ENCODE data around the gene FHOD3. TPM values are rescaled to one million over a fixed set of nuclear protein-coding genes. Genes with fewer than 3 reads are reported as not detected.

Gene FHOD3
- total and polyA plus RNA-seq, 2 experiments from 2014 or later: 2.7 to 8.7 TPM

DNA sequence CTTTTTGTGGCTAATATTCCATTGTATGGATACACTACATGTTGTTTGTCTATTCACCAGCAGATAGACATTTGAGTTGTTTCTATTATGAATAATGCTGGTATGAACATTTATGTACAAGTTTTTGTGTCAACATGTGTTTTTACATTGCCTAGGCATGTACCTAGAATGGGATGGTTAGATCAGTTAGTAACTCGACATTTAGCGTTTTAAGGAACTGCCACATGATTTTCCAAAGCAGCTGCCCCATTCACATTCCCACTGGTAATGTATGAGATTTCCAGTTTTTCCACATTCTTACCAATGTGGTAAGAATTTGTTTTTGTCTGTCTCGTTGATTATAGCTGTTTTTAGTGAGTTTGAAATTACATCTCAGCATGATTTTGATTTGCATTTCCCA lies 112.8 kb downstream of the FHOD3 start:
- no peak overlapping the region for H3K27ac ChIP-seq (ENCODE audit: low read depth)
- no peaks in the 10 kb centered on the region for H3K79me2 ChIP-seq (replicated peaks; ENCODE audit: insufficient read depth)
- H3K4me1 Mint-ChIP-seq: peaks cover 5% of the 10 kb centered on the region; the same call in 2 of the 3 replicates
- H3K9me2 ChIP-seq (ENCODE audit: insufficient read depth): peaks cover 3% of the 10 kb centered on the region; the same call in 1 of the 2 replicates
- H3K4me3 Mint-ChIP-seq: no peak overlapping the region
- ATAC-seq: no peak
- no peak overlapping the region for H3K27ac Mint-ChIP-seq
- H3K4me2 ChIP-seq: no peak overlapping the region
- H3K9me3 Mint-ChIP-seq: no peaks in the 10 kb centered on the region
- no peaks in the 10 kb centered on the region for H3K36me3 Mint-ChIP-seq (ENCODE audit: low read depth)
- peaks cover 4% of the 10 kb centered on the region; the same call in 1 of the 2 replicates for H3K4me1 ChIP-seq (ENCODE audit: insufficient read depth)
- H4K20me1 ChIP-seq (replicated peaks; ENCODE audit: insufficient read depth): no peaks in the 10 kb centered on the region
- H3K36me3 ChIP-seq (ENCODE audit: insufficient read depth): no peaks in the 10 kb centered on the region
- no peaks in the 10 kb centered on the region for H3K27me3 ChIP-seq (ENCODE audit: insufficient read depth)
- TF ChIP-seq, protein P1, sequence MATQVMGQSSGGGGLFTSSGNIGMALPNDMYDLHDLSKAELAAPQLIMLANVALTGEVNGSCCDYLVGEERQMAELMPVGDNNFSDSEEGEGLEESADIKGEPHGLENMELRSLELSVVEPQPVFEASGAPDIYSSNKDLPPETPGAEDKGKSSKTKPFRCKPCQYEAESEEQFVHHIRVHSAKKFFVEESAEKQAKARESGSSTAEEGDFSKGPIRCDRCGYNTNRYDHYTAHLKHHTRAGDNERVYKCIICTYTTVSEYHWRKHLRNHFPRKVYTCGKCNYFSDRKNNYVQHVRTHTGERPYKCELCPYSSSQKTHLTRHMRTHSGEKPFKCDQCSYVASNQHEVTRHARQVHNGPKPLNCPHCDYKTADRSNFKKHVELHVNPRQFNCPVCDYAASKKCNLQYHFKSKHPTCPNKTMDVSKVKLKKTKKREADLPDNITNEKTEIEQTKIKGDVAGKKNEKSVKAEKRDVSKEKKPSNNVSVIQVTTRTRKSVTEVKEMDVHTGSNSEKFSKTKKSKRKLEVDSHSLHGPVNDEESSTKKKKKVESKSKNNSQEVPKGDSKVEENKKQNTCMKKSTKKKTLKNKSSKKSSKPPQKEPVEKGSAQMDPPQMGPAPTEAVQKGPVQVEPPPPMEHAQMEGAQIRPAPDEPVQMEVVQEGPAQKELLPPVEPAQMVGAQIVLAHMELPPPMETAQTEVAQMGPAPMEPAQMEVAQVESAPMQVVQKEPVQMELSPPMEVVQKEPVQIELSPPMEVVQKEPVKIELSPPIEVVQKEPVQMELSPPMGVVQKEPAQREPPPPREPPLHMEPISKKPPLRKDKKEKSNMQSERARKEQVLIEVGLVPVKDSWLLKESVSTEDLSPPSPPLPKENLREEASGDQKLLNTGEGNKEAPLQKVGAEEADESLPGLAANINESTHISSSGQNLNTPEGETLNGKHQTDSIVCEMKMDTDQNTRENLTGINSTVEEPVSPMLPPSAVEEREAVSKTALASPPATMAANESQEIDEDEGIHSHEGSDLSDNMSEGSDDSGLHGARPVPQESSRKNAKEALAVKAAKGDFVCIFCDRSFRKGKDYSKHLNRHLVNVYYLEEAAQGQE (IDR thresholded peaks at IDR 0.05; ENCODE audit: unreplicated experiment): no peak
- peaks cover 4% of the 10 kb centered on the region for H3K27me3 Mint-ChIP-seq (ENCODE audit: insufficient read depth, low read depth, poor library complexity)
- no peak overlapping the region for H2AFZ ChIP-seq
- DNase-seq (ENCODE audit: low spot score): no peak
- H3F3A ChIP-seq (replicated peaks; ENCODE audit: low read depth): no peaks in the 10 kb centered on the region
- no peak overlapping the region for H3K4me3 ChIP-seq

DNA sequence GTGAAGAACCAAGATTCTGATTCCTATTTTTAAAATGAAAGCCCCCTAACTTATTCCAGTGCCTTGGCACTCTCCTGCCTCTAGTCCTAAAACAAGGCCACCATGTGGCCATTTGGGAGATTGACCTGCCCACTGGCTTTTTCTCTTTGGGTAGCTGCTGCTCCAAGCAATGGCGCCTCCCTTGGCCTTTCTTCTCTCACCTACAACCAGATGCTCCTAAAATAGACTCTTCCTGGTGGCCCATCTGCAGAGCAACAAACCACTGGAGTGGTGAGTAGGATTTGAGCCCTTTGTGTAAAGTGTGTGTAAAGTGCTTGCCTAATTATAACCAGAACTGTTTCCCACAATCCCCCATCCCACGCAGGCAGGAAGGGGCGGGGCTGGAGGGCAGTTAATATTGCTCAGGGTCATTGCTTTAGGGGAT lies 114.2 kb downstream of the FHOD3 start:
- DNase-seq (ENCODE audit: low spot score): peak; percentile 90
- H3K4me1 ChIP-seq (ENCODE audit: insufficient read depth): peaks cover 4% of the 10 kb centered on the region; the same call in 1 of the 2 replicates
- no peaks in the 10 kb centered on the region for H4K20me1 ChIP-seq (replicated peaks; ENCODE audit: insufficient read depth)
- no peak overlapping the region for H3K27ac ChIP-seq (ENCODE audit: low read depth)
- no peak overlapping the region for H3K4me3 ChIP-seq
- no peaks in the 10 kb centered on the region for H3F3A ChIP-seq (replicated peaks; ENCODE audit: low read depth)
- TF ChIP-seq CREB1 (CRISPR knock-in tag; IDR thresholded peaks at IDR 0.05; ENCODE audit: low read depth): peak; percentile 22; the same call in 1 of the 2 replicates
- TF ChIP-seq ZNF331 (CRISPR knock-in tag; IDR thresholded peaks at IDR 0.05; ENCODE audit: low read depth): no peak
- TF ChIP-seq, protein P2, sequence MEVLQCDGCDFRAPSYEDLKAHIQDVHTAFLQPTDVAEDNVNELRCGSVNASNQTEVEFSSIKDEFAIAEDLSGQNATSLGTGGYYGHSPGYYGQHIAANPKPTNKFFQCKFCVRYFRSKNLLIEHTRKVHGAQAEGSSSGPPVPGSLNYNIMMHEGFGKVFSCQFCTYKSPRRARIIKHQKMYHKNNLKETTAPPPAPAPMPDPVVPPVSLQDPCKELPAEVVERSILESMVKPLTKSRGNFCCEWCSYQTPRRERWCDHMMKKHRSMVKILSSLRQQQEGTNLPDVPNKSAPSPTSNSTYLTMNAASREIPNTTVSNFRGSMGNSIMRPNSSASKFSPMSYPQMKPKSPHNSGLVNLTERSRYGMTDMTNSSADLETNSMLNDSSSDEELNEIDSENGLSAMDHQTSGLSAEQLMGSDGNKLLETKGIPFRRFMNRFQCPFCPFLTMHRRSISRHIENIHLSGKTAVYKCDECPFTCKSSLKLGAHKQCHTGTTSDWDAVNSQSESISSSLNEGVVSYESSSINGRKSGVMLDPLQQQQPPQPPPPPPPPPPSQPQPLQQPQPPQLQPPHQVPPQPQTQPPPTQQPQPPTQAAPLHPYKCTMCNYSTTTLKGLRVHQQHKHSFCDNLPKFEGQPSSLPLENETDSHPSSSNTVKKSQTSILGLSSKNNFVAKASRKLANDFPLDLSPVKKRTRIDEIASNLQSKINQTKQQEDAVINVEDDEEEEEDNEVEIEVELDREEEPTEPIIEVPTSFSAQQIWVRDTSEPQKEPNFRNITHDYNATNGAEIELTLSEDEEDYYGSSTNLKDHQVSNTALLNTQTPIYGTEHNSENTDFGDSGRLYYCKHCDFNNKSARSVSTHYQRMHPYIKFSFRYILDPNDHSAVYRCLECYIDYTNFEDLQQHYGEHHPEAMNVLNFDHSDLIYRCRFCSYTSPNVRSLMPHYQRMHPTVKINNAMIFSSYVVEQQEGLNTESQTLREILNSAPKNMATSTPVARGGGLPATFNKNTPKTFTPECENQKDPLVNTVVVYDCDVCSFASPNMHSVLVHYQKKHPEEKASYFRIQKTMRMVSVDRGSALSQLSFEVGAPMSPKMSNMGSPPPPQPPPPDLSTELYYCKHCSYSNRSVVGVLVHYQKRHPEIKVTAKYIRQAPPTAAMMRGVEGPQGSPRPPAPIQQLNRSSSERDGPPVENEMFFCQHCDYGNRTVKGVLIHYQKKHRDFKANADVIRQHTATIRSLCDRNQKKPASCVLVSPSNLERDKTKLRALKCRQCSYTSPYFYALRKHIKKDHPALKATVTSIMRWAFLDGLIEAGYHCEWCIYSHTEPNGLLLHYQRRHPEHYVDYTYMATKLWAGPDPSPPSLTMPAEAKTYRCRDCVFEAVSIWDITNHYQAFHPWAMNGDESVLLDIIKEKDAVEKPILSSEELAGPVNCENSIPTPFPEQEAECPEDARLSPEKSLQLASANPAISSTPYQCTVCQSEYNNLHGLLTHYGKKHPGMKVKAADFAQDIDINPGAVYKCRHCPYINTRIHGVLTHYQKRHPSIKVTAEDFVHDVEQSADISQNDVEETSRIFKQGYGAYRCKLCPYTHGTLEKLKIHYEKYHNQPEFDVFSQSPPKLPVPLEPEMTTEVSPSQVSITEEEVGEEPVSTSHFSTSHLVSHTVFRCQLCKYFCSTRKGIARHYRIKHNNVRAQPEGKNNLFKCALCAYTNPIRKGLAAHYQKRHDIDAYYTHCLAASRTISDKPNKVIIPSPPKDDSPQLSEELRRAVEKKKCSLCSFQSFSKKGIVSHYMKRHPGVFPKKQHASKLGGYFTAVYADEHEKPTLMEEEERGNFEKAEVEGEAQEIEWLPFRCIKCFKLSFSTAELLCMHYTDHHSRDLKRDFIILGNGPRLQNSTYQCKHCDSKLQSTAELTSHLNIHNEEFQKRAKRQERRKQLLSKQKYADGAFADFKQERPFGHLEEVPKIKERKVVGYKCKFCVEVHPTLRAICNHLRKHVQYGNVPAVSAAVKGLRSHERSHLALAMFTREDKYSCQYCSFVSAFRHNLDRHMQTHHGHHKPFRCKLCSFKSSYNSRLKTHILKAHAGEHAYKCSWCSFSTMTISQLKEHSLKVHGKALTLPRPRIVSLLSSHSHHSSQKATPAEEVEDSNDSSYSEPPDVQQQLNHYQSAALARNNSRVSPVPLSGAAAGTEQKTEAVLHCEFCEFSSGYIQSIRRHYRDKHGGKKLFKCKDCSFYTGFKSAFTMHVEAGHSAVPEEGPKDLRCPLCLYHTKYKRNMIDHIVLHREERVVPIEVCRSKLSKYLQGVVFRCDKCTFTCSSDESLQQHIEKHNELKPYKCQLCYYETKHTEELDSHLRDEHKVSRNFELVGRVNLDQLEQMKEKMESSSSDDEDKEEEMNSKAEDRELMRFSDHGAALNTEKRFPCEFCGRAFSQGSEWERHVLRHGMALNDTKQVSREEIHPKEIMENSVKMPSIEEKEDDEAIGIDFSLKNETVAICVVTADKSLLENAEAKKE (CRISPR knock-in tag; IDR thresholded peaks at IDR 0.05): peak; percentile 90
- no peak for TF ChIP-seq POLR2AphosphoS5 (IDR thresholded peaks at IDR 0.05; ENCODE audit: low read depth)
- no peak for TF ChIP-seq NANOG (IDR thresholded peaks at IDR 0.05; ENCODE audit: borderline replicate concordance)
- TF ChIP-seq, protein P3, sequence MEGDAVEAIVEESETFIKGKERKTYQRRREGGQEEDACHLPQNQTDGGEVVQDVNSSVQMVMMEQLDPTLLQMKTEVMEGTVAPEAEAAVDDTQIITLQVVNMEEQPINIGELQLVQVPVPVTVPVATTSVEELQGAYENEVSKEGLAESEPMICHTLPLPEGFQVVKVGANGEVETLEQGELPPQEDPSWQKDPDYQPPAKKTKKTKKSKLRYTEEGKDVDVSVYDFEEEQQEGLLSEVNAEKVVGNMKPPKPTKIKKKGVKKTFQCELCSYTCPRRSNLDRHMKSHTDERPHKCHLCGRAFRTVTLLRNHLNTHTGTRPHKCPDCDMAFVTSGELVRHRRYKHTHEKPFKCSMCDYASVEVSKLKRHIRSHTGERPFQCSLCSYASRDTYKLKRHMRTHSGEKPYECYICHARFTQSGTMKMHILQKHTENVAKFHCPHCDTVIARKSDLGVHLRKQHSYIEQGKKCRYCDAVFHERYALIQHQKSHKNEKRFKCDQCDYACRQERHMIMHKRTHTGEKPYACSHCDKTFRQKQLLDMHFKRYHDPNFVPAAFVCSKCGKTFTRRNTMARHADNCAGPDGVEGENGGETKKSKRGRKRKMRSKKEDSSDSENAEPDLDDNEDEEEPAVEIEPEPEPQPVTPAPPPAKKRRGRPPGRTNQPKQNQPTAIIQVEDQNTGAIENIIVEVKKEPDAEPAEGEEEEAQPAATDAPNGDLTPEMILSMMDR (conservative IDR thresholded peaks at IDR 0.05; ENCODE audit: low read depth in 2 of 2): peak; percentile 78 to 80
- TF ChIP-seq ZNF114 (CRISPR knock-in tag; IDR thresholded peaks at IDR 0.05): no peak
- peak overlapping the region; percentile 77; the same call in 1 of the 2 replicates for H2AFZ ChIP-seq
- no peaks in the 10 kb centered on the region for H3K36me3 ChIP-seq (ENCODE audit: insufficient read depth)
- peaks cover 4% of the 10 kb centered on the region for H3K27me3 Mint-ChIP-seq (ENCODE audit: insufficient read depth, low read depth, poor library complexity)
- H3K9me3 Mint-ChIP-seq: no peaks in the 10 kb centered on the region
- H3K4me2 ChIP-seq: no peak overlapping the region
- H3K9me2 ChIP-seq (ENCODE audit: insufficient read depth): peaks cover 3% of the 10 kb centered on the region; the same call in 1 of the 2 replicates
- peak overlapping the region; percentile 81; the same call in 1 of the 2 replicates for H3K27ac Mint-ChIP-seq
- peak; percentile 90 for ATAC-seq
- no peaks in the 10 kb centered on the region for H3K36me3 Mint-ChIP-seq (ENCODE audit: low read depth)
- H3K27me3 ChIP-seq (ENCODE audit: insufficient read depth): no peaks in the 10 kb centered on the region
- H3K4me1 Mint-ChIP-seq: peaks cover 5% of the 10 kb centered on the region; the same call in 2 of the 3 replicates
- H3K79me2 ChIP-seq (replicated peaks; ENCODE audit: insufficient read depth): no peaks in the 10 kb centered on the region
- no peak overlapping the region for H3K4me3 Mint-ChIP-seq
